Measurements from ENCODE around the gene SCAF1. TPM values are rescaled to one million over a fixed set of nuclear protein-coding genes. Genes with fewer than 3 reads are reported as not detected.

The SCAF1 gene
- total and polyA plus RNA-seq, 10 of the 15 experiments (the other 5 are each of a cell fraction or from before 2014, with no cell fraction given): 0.18 to 77.0 (median 5.3) TPM

GRCh38 chr19:49686503-49687088 lies 44.6 kb downstream of the SCAF1 start:
- TF ChIP-seq HCFC1 (IDR thresholded peaks at IDR 0.05; ENCODE audit: low read length) (no peak), EED (IDR thresholded peaks at IDR 0.05; ENCODE audit: low read depth) (no peak), MEF2A (IDR thresholded peaks at IDR 0.05; ENCODE audit: insufficient read depth, low read depth, low read length) (no peak), IRF5 (IDR thresholded peaks at IDR 0.05; ENCODE audit: borderline replicate concordance) (no peak), CHD1 (IDR thresholded peaks at IDR 0.05; ENCODE audit: low read depth, low read length) (no peak), POU2F2 (IDR thresholded peaks at IDR 0.05; ENCODE audit: borderline replicate concordance, low read depth, low read length) (no peak), CTCF (IDR thresholded peaks at IDR 0.05 in 2 of 3, conservative IDR thresholded peaks at IDR 0.05 in 1 of 3; ENCODE audit: control insufficient read depth in 2 of 3, extremely low read depth in 1 of 3, insufficient read depth in 1 of 3, low read depth in 3 of 3, low read length in 3 of 3) (no peak), ZBTB11 (CRISPR knock-in tag; IDR thresholded peaks at IDR 0.05) (no peak), PAX5 (IDR thresholded peaks at IDR 0.05; ENCODE audit: borderline replicate concordance, low read depth, low read length) (no peak), HDGF (IDR thresholded peaks at IDR 0.05) (no peak), HDAC6 (IDR thresholded peaks at IDR 0.05; ENCODE audit: unreplicated experiment) (no peak), HSF1 (IDR thresholded peaks at IDR 0.05; ENCODE audit: low read depth, low read length) (no peak)

More at GRCh38 chr19:49686503-49687088, 44.6 kb downstream of the SCAF1 start:
- ChIA-PET RAD21 (ENCODE audit: unreplicated experiment) (no interaction called here), SMC1A (ENCODE audit: uncharacterized antibody, unreplicated experiment) (interaction anchor here (0.7 kb wide), 1 partner anchor 301 kb away, joined by 3 read pairs; no protein-coding TSS in a partner anchor), CTCF (no interaction called here), POLR2A (interaction anchor here (0.8 kb wide), 1 partner anchor 115 kb away, joined by 6 read pairs; no protein-coding TSS in a partner anchor)
- H3K4me2 ChIP-seq (ENCODE audit: control insufficient read depth, insufficient read depth): no peak overlapping the region
- H4K20me1 ChIP-seq (ENCODE audit: control insufficient read depth, insufficient read depth): peaks cover 9% of the 10 kb centered on the region; the same call in 1 of the 2 replicates
- intact Hi-C loops (cut with micrococcal nuclease; ENCODE audit: unreplicated experiment) (no loop called here), in situ Hi-C loops (cut with MboI) (no loop called here)
- DNase-seq (ENCODE audit: low read depth, low spot score): no peak
- H3K9ac ChIP-seq (ENCODE audit: control insufficient read depth, insufficient read depth, low read length): no peak overlapping the region
- H3K27ac ChIP-seq (ENCODE audit: control insufficient read depth, insufficient read depth): no peak overlapping the region
- FAIRE-seq: no peak
- no peak overlapping the region for H2AFZ ChIP-seq (ENCODE audit: control insufficient read depth, low read depth, low read length)
- H3K27me3 ChIP-seq (replicated peaks in 1 of 2; ENCODE audit: control insufficient read depth in 2 of 2, insufficient read depth in 2 of 2, low read length in 1 of 2): no peaks in the 10 kb centered on the region; a peak in 1 of 4 replicates
- peaks cover 10% of the 10 kb centered on the region for H3K4me1 ChIP-seq (ENCODE audit: control insufficient read depth, insufficient read depth, low read length)
- no peak for ATAC-seq
- no TSS peak for BruUV-seq (replicated peaks)
- no peaks in the 10 kb centered on the region; the same call in 2 of the 3 replicates for H3K9me3 ChIP-seq (replicated peaks; ENCODE audit: control insufficient read depth, insufficient read depth, low read length)
- peaks cover 24 to 45% of the 10 kb centered on the region in 2 experiments for H3K36me3 ChIP-seq (ENCODE audit: control insufficient read depth in 2 of 2, insufficient read depth in 2 of 2, low read length in 1 of 2)
- no peak overlapping the region for H3K4me3 ChIP-seq
- 90% methylated on average over 4 of the region's 27 CpGs for WGBS (ENCODE audit: insufficient coverage, insufficient replicate concordance, low lambda C conversion rate, missing lambda C conversion rate)
- H3K79me2 ChIP-seq (ENCODE audit: control insufficient read depth, insufficient read depth, low read length): peaks cover 6% of the 10 kb centered on the region
